Body of pancreas (tissue), 4 donors: ENCODE results near the gene TNKS2.

ENCODE experiments used
- CTCF ChIP-seq, 7 experiments: fragments of 450-650 bp in 4 of 7; fragments of 200-600 bp in 3 of 7; sonication (generic) in 3 of 7; IDR thresholded peaks; one replicate each; pipeline ENCODE4 v1.5.1; 2016 to 2019; ENCODE audit warnings: antibody characterized with exemption in 7 of 7
- POLR2A ChIP-seq, 3 donors: fragments of 450-650 bp; IDR thresholded peaks; one replicate each; pipeline ENCODE4 v1.6.1; 2016; ENCODE audit warnings: antibody characterized with exemption in 3 of 3, mild to moderate bottlenecking in 2 of 3

GRCh38 chr10:91908337-91909116 lies 110.3 kb downstream of the TNKS2 start:
- TF ChIP-seq CTCF (IDR thresholded peaks at IDR 0.05) (peak; percentile 12 to 63 (median 45)), POLR2A (IDR thresholded peaks at IDR 0.05) (peak in 2 of 3 donors; percentile 42 to 60)
